Right atrium auricular region (tissue), 2 donors: ENCODE results near the gene PLA2G2E. TPM values are rescaled to one million over a fixed set of nuclear protein-coding genes. Genes with fewer than 3 reads are reported as not detected.

Experiments
- DNase-seq: peaks from one replicate; pipeline ENCODE4 v3.0.0-alpha.2; 2019; ENCODE audit warnings: low spot score
- H3K27ac ChIP-seq, 2 donors: fragments of 200-600 bp; sonication (generic); 1 replicate in 1 of 2; 2 replicates in 1 of 2; pipeline ENCODE4 v1.5.1; 2016 to 2019
- H3K27me3 ChIP-seq, 2 donors: fragments of 200-600 bp; sonication (generic); one replicate each; pipeline versions ENCODE4 v1.5.1 to v1.6.0; 2017 to 2019
- H3K36me3 ChIP-seq: fragments of 200-600 bp; sonication (generic); one replicate; pipeline ENCODE4 v1.5.1; 2016
- H3K4me1 ChIP-seq, 2 donors: fragments of 200-600 bp; sonication (generic); one replicate each; pipeline versions ENCODE4 v1.5.1 to v1.6.0; 2017 to 2019
- H3K4me3 ChIP-seq, 2 donors: fragments of 200-600 bp; sonication (generic); 1 replicate in 1 of 2; 2 replicates in 1 of 2; pipeline ENCODE4 v1.5.1; 2017 to 2019; ENCODE audit warnings: mild to moderate bottlenecking in 1 of 2, moderate library complexity in 1 of 2
- H3K9me3 ChIP-seq, 2 donors: fragments of 200-600 bp; sonication (generic); one replicate each; pipeline ENCODE4 v1.5.1; 2019
- CTCF ChIP-seq, 2 donors: fragments of 200-600 bp; sonication (generic); IDR thresholded peaks; one replicate each; pipeline ENCODE4 v1.5.1; 2019; ENCODE audit warnings: antibody characterized with exemption in 2 of 2
- total RNA-seq, 2 donors: library from RNA; depleted of rRNA; stranded (reverse); fragments of >200 nt; gene quantifications; one replicate each; pipeline ENCODE4 v1.1.0, GENCODE V29; 2016

The PLA2G2E gene
- total RNA-seq: not detected

GRCh38 chr1:19923137-19923952, at the start of gene PLA2G2E:
Gene PLA2G2E, minus strand, starts transcription at chr1:19923617. Its CDS starts 58 bp downstream, at chr1:19923559.
- no peaks in the 10 kb centered on the region for H3K36me3 ChIP-seq
- TF ChIP-seq CTCF (IDR thresholded peaks at IDR 0.05): no peak
- no peak for DNase-seq

GRCh38 chr1:19971664-19972063, 48.2 kb upstream of the PLA2G2E start:
- peaks cover 0 to 23% of the 10 kb centered on the region in 2 donors for H3K4me1 ChIP-seq
- no peaks in the 10 kb centered on the region for H3K36me3 ChIP-seq
- no peak for DNase-seq
- H3K27me3 ChIP-seq: no peaks in the 10 kb centered on the region
- H3K27ac ChIP-seq: no peak overlapping the region
- H3K9me3 ChIP-seq: no peaks in the 10 kb centered on the region
- H3K4me3 ChIP-seq: no peak overlapping the region
- TF ChIP-seq CTCF (IDR thresholded peaks at IDR 0.05): no peak

More at GRCh38 chr1:19923137-19923952, at the start of gene PLA2G2E:
- Histone ChIP-seq H3K4me3 (no peak within 1 kb of the TSS), H3K9me3 (no peaks in the 10 kb centered on the region), H3K27me3 (no peaks in the 10 kb centered on the region), H3K27ac (no peak within 1 kb of the TSS), H3K4me1 (peaks cover 0 to 6% of the 10 kb centered on the region in 2 donors)

GRCh38 chr1:19969898-19970660, 46.7 kb upstream of the PLA2G2E start:
- H3K4me1 ChIP-seq: peaks cover 0 to 8% of the 10 kb centered on the region in 2 donors
- H3K4me3 ChIP-seq: no peak overlapping the region
- H3K27ac ChIP-seq: peak overlapping the region in 1 of 2 donors; percentile 10
- no peak for TF ChIP-seq CTCF (IDR thresholded peaks at IDR 0.05)
- no peaks in the 10 kb centered on the region for H3K27me3 ChIP-seq
- peak; percentile 55 for DNase-seq
- no peaks in the 10 kb centered on the region for H3K36me3 ChIP-seq
- no peaks in the 10 kb centered on the region for H3K9me3 ChIP-seq

GRCh38 chr1:19967808-19968207, 44.4 kb upstream of the PLA2G2E start:
- Histone ChIP-seq H3K9me3 (no peaks in the 10 kb centered on the region), H3K27ac (peak overlapping the region; percentile 46 to 74), H3K36me3 (no peaks in the 10 kb centered on the region), H3K27me3 (no peaks in the 10 kb centered on the region), H3K4me1 (no peaks in the 10 kb centered on the region), H3K4me3 (no peak overlapping the region)
- TF ChIP-seq CTCF (IDR thresholded peaks at IDR 0.05): no peak
- peak; percentile 87 for DNase-seq

GRCh38 chr1:19964542-19964941, 41.1 kb upstream of the PLA2G2E start:
- Histone ChIP-seq H3K9me3 (no peaks in the 10 kb centered on the region), H3K4me3 (no peak overlapping the region), H3K4me1 (no peaks in the 10 kb centered on the region), H3K36me3 (no peaks in the 10 kb centered on the region), H3K27ac (no peak overlapping the region), H3K27me3 (no peaks in the 10 kb centered on the region)
- TF ChIP-seq CTCF (IDR thresholded peaks at IDR 0.05): no peak
- no peak for DNase-seq
